Smooth muscle cell (in vitro differentiated cells): ENCODE measurements around the gene PUS10. TPM values are rescaled to one million over a fixed set of nuclear protein-coding genes. Genes with fewer than 3 reads are reported as not detected.
"Not testable (repeated sequence)": the region's sequence is repeated elsewhere in the genome, so short reads cannot be mapped to it uniquely, and the experiment has no call there.

Source experiments
- DNase-seq: peaks from one replicate; lab custom pipeline; 2025; ENCODE audit not compliant: unreplicated experiment; lab: John Stamatoyannopoulos, UW
- H2AFZ ChIP-seq: fragments of 200-600 bp; sonication (generic); 2 replicates; pipeline ENCODE4 v1.6.0; 2016; ENCODE audit warnings: antibody characterized with exemption, low read depth, mild to moderate bottlenecking
- H3F3A ChIP-seq: fragments of 200-600 bp; sonication (generic); 2 replicates; pipeline ENCODE4 v1.6.0; 2017; ENCODE audit warnings: antibody characterized with exemption, low read depth
- H3K27ac ChIP-seq: fragments of 200-600 bp; sonication (generic); 2 replicates; pipeline ENCODE4 v1.5.1; 2016; ENCODE audit warnings: low read depth, mild to moderate bottlenecking
- H3K27me3 ChIP-seq: fragments of 200-600 bp; sonication (generic); 2 replicates; pipeline ENCODE4 v1.6.1; 2016; ENCODE audit warnings: low read depth, mild to moderate bottlenecking
- H3K36me3 ChIP-seq: fragments of 200-600 bp; sonication (generic); 2 replicates; pipeline ENCODE4 v1.5.1; 2016; ENCODE audit warnings: low read depth
- H3K4me1 ChIP-seq: fragments of 200-600 bp; sonication (generic); 2 replicates; pipeline ENCODE4 v1.5.1; 2016; ENCODE audit warnings: low read depth
- H3K4me2 ChIP-seq: fragments of 200-600 bp; sonication (generic); 2 replicates; pipeline ENCODE4 v1.6.0; 2016; ENCODE audit warnings: mild to moderate bottlenecking
- H3K4me3 ChIP-seq: fragments of 200-600 bp; sonication (generic); 2 replicates; pipeline ENCODE4 v1.5.1; 2016; ENCODE audit warnings: mild to moderate bottlenecking
- H3K79me2 ChIP-seq: fragments of 200-600 bp; sonication (generic); 2 replicates; pipeline ENCODE4 v1.6.0; 2016; ENCODE audit warnings: low read depth, mild to moderate bottlenecking
- H3K9ac ChIP-seq: fragments of 200-600 bp; sonication (generic); 2 replicates; pipeline ENCODE4 v1.6.0; 2016; ENCODE audit warnings: low read depth
- H3K9me3 ChIP-seq: fragments of 200-600 bp; sonication (generic); replicated peaks from 2 replicates; pipeline ENCODE4 v1.5.1; 2016; ENCODE audit warnings: low read depth
- H4K20me1 ChIP-seq: fragments of 200-600 bp; sonication (generic); 2 replicates; pipeline ENCODE4 v1.6.0; 2016; ENCODE audit warnings: low read depth
- CTCF ChIP-seq: fragments of 200-600 bp; sonication (generic); IDR thresholded peaks from 2 replicates; pipeline ENCODE4 v1.5.1; 2017; ENCODE audit warnings: borderline replicate concordance, mild to moderate bottlenecking, antibody characterized with exemption; ENCODE audit not compliant: insufficient read depth, poor library complexity, severe bottlenecking
- WGBS: methylation state at CpG from one replicate; pipeline ENCODE4 v1.1.7; 2016; ENCODE audit warnings: low lambda C conversion rate; 5-methylcytosine and 5-hydroxymethylcytosine counted together
- polyA plus RNA-seq: library from polyadenylated mRNA; unstranded; fragments of >200 nt; fragmentation: Nextera tagmentation; extraction: Ambion mirVana; gene quantifications from 2 replicates; pipeline ENCODE4 v1.2.1, GENCODE V29; 2016
- total RNA-seq: library from RNA; depleted of rRNA; stranded (reverse); fragments of >200 nt; gene quantifications from 2 replicates; pipeline ENCODE4 v1.2.3, GENCODE V29; 2014

PUS10 gene
- total and polyA plus RNA-seq, 2 experiments from 2014 or later = 3.3 to 6.3 TPM

GRCh38 chr2:60994131-60994530 is 23.9 kb downstream of the PUS10 start:
- H3K4me2 ChIP-seq = no peak overlapping the region
- no peaks in the 10 kb centered on the region for H3K9me3 ChIP-seq
- H3K9ac ChIP-seq = no peak overlapping the region
- no peaks in the 10 kb centered on the region for H3K79me2 ChIP-seq
- no peak for TF ChIP-seq CTCF
- H3K4me3 ChIP-seq = no peak overlapping the region
- H3K4me1 ChIP-seq = no peaks in the 10 kb centered on the region
- DNase-seq = no peak
- H3F3A ChIP-seq = no peaks in the 10 kb centered on the region
- no peaks in the 10 kb centered on the region for H3K27me3 ChIP-seq
- H3K36me3 ChIP-seq = no peaks in the 10 kb centered on the region
- no peak overlapping the region for H3K27ac ChIP-seq
- no peaks in the 10 kb centered on the region for H4K20me1 ChIP-seq
- H2AFZ ChIP-seq = no peak overlapping the region

GRCh38 chr2:60992985-60993392 is 25.1 kb downstream of the PUS10 start:
- no peak overlapping the region for H2AFZ ChIP-seq
- no peak overlapping the region for H3K4me3 ChIP-seq
- TF ChIP-seq CTCF = no peak
- H3K9me3 ChIP-seq = no peaks in the 10 kb centered on the region
- H4K20me1 ChIP-seq = no peaks in the 10 kb centered on the region
- H3K4me2 ChIP-seq = no peak overlapping the region
- no peak for DNase-seq
- H3F3A ChIP-seq = no peaks in the 10 kb centered on the region
- H3K27me3 ChIP-seq = no peaks in the 10 kb centered on the region
- H3K27ac ChIP-seq = no peak overlapping the region
- H3K79me2 ChIP-seq = no peaks in the 10 kb centered on the region
- H3K36me3 ChIP-seq = no peaks in the 10 kb centered on the region
- 92% methylated on average over 7 of the region's 7 CpGs for WGBS
- H3K9ac ChIP-seq = no peak overlapping the region
- no peaks in the 10 kb centered on the region for H3K4me1 ChIP-seq

GRCh38 chr2:60991644-60992043 is 26.4 kb downstream of the PUS10 start:
- no peaks in the 10 kb centered on the region for H3F3A ChIP-seq
- no peak for TF ChIP-seq CTCF
- no peaks in the 10 kb centered on the region for H3K27me3 ChIP-seq
- no peak overlapping the region for H3K4me2 ChIP-seq
- H3K36me3 ChIP-seq = no peaks in the 10 kb centered on the region
- no peak overlapping the region for H2AFZ ChIP-seq
- no peaks in the 10 kb centered on the region for H4K20me1 ChIP-seq
- H3K27ac ChIP-seq = no peak overlapping the region
- H3K4me1 ChIP-seq = no peaks in the 10 kb centered on the region
- no peaks in the 10 kb centered on the region for H3K79me2 ChIP-seq
- H3K4me3 ChIP-seq = no peak overlapping the region
- no peaks in the 10 kb centered on the region for H3K9me3 ChIP-seq
- 91% methylated on average over 4 of the region's 4 CpGs for WGBS
- DNase-seq = no peak
- H3K9ac ChIP-seq = no peak overlapping the region

- H3K9me3 ChIP-seq = no peaks in the 10 kb centered on the region
- no peaks in the 10 kb centered on the region for H3K4me1 ChIP-seq
- H3K4me2 ChIP-seq = no peak overlapping the region
- no peaks in the 10 kb centered on the region for H3K36me3 ChIP-seq
- H3K27ac ChIP-seq = no peak overlapping the region
- DNase-seq = no peak
- H2AFZ ChIP-seq = no peak overlapping the region
- H3K27me3 ChIP-seq = no peaks in the 10 kb centered on the region
- no peaks in the 10 kb centered on the region for H3K79me2 ChIP-seq
- H3K9ac ChIP-seq = no peak overlapping the region
- no peak for TF ChIP-seq CTCF
- H3F3A ChIP-seq = no peaks in the 10 kb centered on the region
- no peaks in the 10 kb centered on the region for H4K20me1 ChIP-seq
- WGBS = 79% methylated on average over 2 of the region's 2 CpGs
- H3K4me3 ChIP-seq = no peak overlapping the region
Measured at GRCh38 chr2:60989259-60989658, 28.8 kb downstream of the PUS10 start.

GRCh38 chr2:60987656-60988055 is 30.4 kb downstream of the PUS10 start:
- WGBS = 95% methylated on average over 8 of the region's 8 CpGs

More at GRCh38 chr2:60987656-60988055, 30.4 kb downstream of the PUS10 start:
- not testable (repeated sequence) for H4K20me1 ChIP-seq, H3K9me3 ChIP-seq, H3K9ac ChIP-seq, H3K79me2 ChIP-seq, H3K27ac ChIP-seq, DNase-seq, H3K36me3 ChIP-seq, H3K27me3 ChIP-seq, H3K4me1 ChIP-seq, H2AFZ ChIP-seq, H3K4me3 ChIP-seq, H3K4me2 ChIP-seq, H3F3A ChIP-seq
